ENCODE data around the gene SLC22A23.

SLC22A23 gene

GRCh38 chr6:3336859-3337515, 119.9 kb downstream of the SLC22A23 start:
- H2BK5ac ChIP-seq (ENCODE audit: low read length), result no peak overlapping the region
- H4K5ac ChIP-seq (ENCODE audit: low read length), result no peak overlapping the region
- no peak overlapping the region for H3K4me2 ChIP-seq (ENCODE audit: low read length)
- peak overlapping the region; percentile 25 for H3K27ac ChIP-seq (ENCODE audit: low read depth, low read length)
- no peak overlapping the region for H3K9ac ChIP-seq (ENCODE audit: low read length)
- no peaks in the 10 kb centered on the region for H3K79me1 ChIP-seq (ENCODE audit: low read length)
- DNase-seq, result no peak
- H3K36me3 ChIP-seq (ENCODE audit: control insufficient read depth, insufficient read depth, low read length), result no peaks in the 10 kb centered on the region
- no peak overlapping the region for H3K4me3 ChIP-seq (ENCODE audit: low read length)
- peak overlapping the region; percentile 56 for H3K56ac ChIP-seq (ENCODE audit: low read length)
- no peak overlapping the region for H3K23ac ChIP-seq (ENCODE audit: low read length)
- peak overlapping the region; percentile 21 for H3K18ac ChIP-seq (ENCODE audit: low read length)
- H3K4ac ChIP-seq (ENCODE audit: low read depth, low read length), result no peak overlapping the region
- no peak overlapping the region for H2BK15ac ChIP-seq (replicated peaks; ENCODE audit: low read depth)
- WGBS (ENCODE audit: extremely low coverage, insufficient coverage, low lambda C conversion rate), result no CpG with 5 or more reads among the region's 5 CpGs
- H3K4me1 ChIP-seq (ENCODE audit: control insufficient read depth, low read depth, low read length), result peaks cover 9% of the 10 kb centered on the region
- H2AK5ac ChIP-seq (ENCODE audit: low read length), result no peak overlapping the region
- no peak overlapping the region for H2BK120ac ChIP-seq (ENCODE audit: low read depth, low read length)
- H4K8ac ChIP-seq (ENCODE audit: low read depth, low read length), result no peak overlapping the region
- no peaks in the 10 kb centered on the region for H3K79me2 ChIP-seq (ENCODE audit: control insufficient read depth, insufficient read depth, low read length)
- no peaks in the 10 kb centered on the region for H3K27me3 ChIP-seq (ENCODE audit: insufficient read depth, low read length, poor library complexity)

GRCh38 chr6:3336066-3336786, 120.6 kb downstream of the SLC22A23 start:
- no peak overlapping the region for H3K18ac ChIP-seq (ENCODE audit: low read length)
- H3K79me2 ChIP-seq (ENCODE audit: control insufficient read depth, insufficient read depth, low read length), result no peaks in the 10 kb centered on the region
- H2BK120ac ChIP-seq (ENCODE audit: low read depth, low read length), result no peak overlapping the region
- peaks cover 9% of the 10 kb centered on the region for H3K4me1 ChIP-seq (ENCODE audit: control insufficient read depth, low read depth, low read length)
- H4K8ac ChIP-seq (ENCODE audit: low read depth, low read length), result no peak overlapping the region
- H3K4me2 ChIP-seq (ENCODE audit: low read length), result no peak overlapping the region
- no peak overlapping the region for H3K56ac ChIP-seq (ENCODE audit: low read length)
- H3K9ac ChIP-seq (ENCODE audit: low read length), result no peak overlapping the region
- no peak overlapping the region for H3K23ac ChIP-seq (ENCODE audit: low read length)
- no peak overlapping the region for H3K27ac ChIP-seq (ENCODE audit: low read depth, low read length)
- no CpG with 5 or more reads among the region's 11 CpGs for whole genome bisulfite sequencing (ENCODE audit: extremely low coverage, insufficient coverage, low lambda C conversion rate)
- no peaks in the 10 kb centered on the region for H3K27me3 ChIP-seq (ENCODE audit: insufficient read depth, low read length, poor library complexity)
- H3K79me1 ChIP-seq (ENCODE audit: low read length), result no peaks in the 10 kb centered on the region
- no peak overlapping the region for H4K5ac ChIP-seq (ENCODE audit: low read length)
- no peak overlapping the region for H3K4me3 ChIP-seq (ENCODE audit: low read length)
- no peaks in the 10 kb centered on the region for H3K36me3 ChIP-seq (ENCODE audit: control insufficient read depth, insufficient read depth, low read length)
- H2BK5ac ChIP-seq (ENCODE audit: low read length), result no peak overlapping the region
- no peak overlapping the region for H2AK5ac ChIP-seq (ENCODE audit: low read length)
- no peak overlapping the region for H2BK15ac ChIP-seq (replicated peaks; ENCODE audit: low read depth)
- H3K4ac ChIP-seq (ENCODE audit: low read depth, low read length), result no peak overlapping the region
- DNase-seq, result peak; percentile 38

GRCh38 chr6:3335169-3335568, 121.7 kb downstream of the SLC22A23 start:
- no peak overlapping the region for H4K5ac ChIP-seq (ENCODE audit: low read length)
- H2BK120ac ChIP-seq (ENCODE audit: low read depth, low read length), result no peak overlapping the region
- no peaks in the 10 kb centered on the region for H3K79me1 ChIP-seq (ENCODE audit: low read length)
- H3K4ac ChIP-seq (ENCODE audit: low read depth, low read length), result no peak overlapping the region
- H3K56ac ChIP-seq (ENCODE audit: low read length), result no peak overlapping the region
- H2AK5ac ChIP-seq (ENCODE audit: low read length), result no peak overlapping the region
- no peak overlapping the region for H3K4me3 ChIP-seq (ENCODE audit: low read length)
- H3K79me2 ChIP-seq (ENCODE audit: control insufficient read depth, insufficient read depth, low read length), result no peaks in the 10 kb centered on the region
- H4K8ac ChIP-seq (ENCODE audit: low read depth, low read length), result no peak overlapping the region
- WGBS (ENCODE audit: extremely low coverage, insufficient coverage, low lambda C conversion rate), result no CpG with 5 or more reads among the region's 6 CpGs
- no peak overlapping the region for H2BK15ac ChIP-seq (replicated peaks; ENCODE audit: low read depth)
- no peak overlapping the region for H3K9ac ChIP-seq (ENCODE audit: low read length)
- H3K23ac ChIP-seq (ENCODE audit: low read length), result no peak overlapping the region
- no peak overlapping the region for H3K27ac ChIP-seq (ENCODE audit: low read depth, low read length)
- no peak overlapping the region for H2BK5ac ChIP-seq (ENCODE audit: low read length)
- H3K4me1 ChIP-seq (ENCODE audit: control insufficient read depth, low read depth, low read length), result peaks cover 9% of the 10 kb centered on the region
- H3K18ac ChIP-seq (ENCODE audit: low read length), result no peak overlapping the region
- no peak overlapping the region for H3K4me2 ChIP-seq (ENCODE audit: low read length)
- no peaks in the 10 kb centered on the region for H3K36me3 ChIP-seq (ENCODE audit: control insufficient read depth, insufficient read depth, low read length)
- DNase-seq, result no peak
- no peaks in the 10 kb centered on the region for H3K27me3 ChIP-seq (ENCODE audit: insufficient read depth, low read length, poor library complexity)

- no peak overlapping the region for H2BK5ac ChIP-seq (ENCODE audit: low read length)
- no peak overlapping the region for H4K8ac ChIP-seq (ENCODE audit: low read depth, low read length)
- WGBS (ENCODE audit: extremely low coverage, insufficient coverage, low lambda C conversion rate), result no CpG with 5 or more reads among the region's 8 CpGs
- no peak for DNase-seq
- H2BK120ac ChIP-seq (ENCODE audit: low read depth, low read length), result no peak overlapping the region
- H3K4me3 ChIP-seq (ENCODE audit: low read length), result no peak overlapping the region
- no peaks in the 10 kb centered on the region for H3K27me3 ChIP-seq (ENCODE audit: insufficient read depth, low read length, poor library complexity)
- H3K79me1 ChIP-seq (ENCODE audit: low read length), result no peaks in the 10 kb centered on the region
- no peak overlapping the region for H3K23ac ChIP-seq (ENCODE audit: low read length)
- H3K56ac ChIP-seq (ENCODE audit: low read length), result no peak overlapping the region
- no peak overlapping the region for H3K9ac ChIP-seq (ENCODE audit: low read length)
- H3K4ac ChIP-seq (ENCODE audit: low read depth, low read length), result no peak overlapping the region
- no peak overlapping the region for H4K5ac ChIP-seq (ENCODE audit: low read length)
- H3K4me1 ChIP-seq (ENCODE audit: control insufficient read depth, low read depth, low read length), result peaks cover 9% of the 10 kb centered on the region
- no peak overlapping the region for H3K4me2 ChIP-seq (ENCODE audit: low read length)
- H3K36me3 ChIP-seq (ENCODE audit: control insufficient read depth, insufficient read depth, low read length), result no peaks in the 10 kb centered on the region
- H3K79me2 ChIP-seq (ENCODE audit: control insufficient read depth, insufficient read depth, low read length), result no peaks in the 10 kb centered on the region
- no peak overlapping the region for H3K18ac ChIP-seq (ENCODE audit: low read length)
- no peak overlapping the region for H2BK15ac ChIP-seq (replicated peaks; ENCODE audit: low read depth)
- no peak overlapping the region for H2AK5ac ChIP-seq (ENCODE audit: low read length)
- H3K27ac ChIP-seq (ENCODE audit: low read depth, low read length), result no peak overlapping the region
These were observed 122.3 kb downstream of the SLC22A23 start for GRCh38 chr6:3334555-3334954.

- no peak overlapping the region for H2BK5ac ChIP-seq (ENCODE audit: low read length)
- DNase-seq, result no peak
- no peak overlapping the region for H3K4ac ChIP-seq (ENCODE audit: low read depth, low read length)
- no peak overlapping the region for H3K56ac ChIP-seq (ENCODE audit: low read length)
- no peaks in the 10 kb centered on the region for H3K79me2 ChIP-seq (ENCODE audit: control insufficient read depth, insufficient read depth, low read length)
- H3K79me1 ChIP-seq (ENCODE audit: low read length), result no peaks in the 10 kb centered on the region
- no peak overlapping the region for H3K4me2 ChIP-seq (ENCODE audit: low read length)
- no peak overlapping the region for H2AK5ac ChIP-seq (ENCODE audit: low read length)
- no peak overlapping the region for H3K4me3 ChIP-seq (ENCODE audit: low read length)
- no peak overlapping the region for H4K5ac ChIP-seq (ENCODE audit: low read length)
- H2BK15ac ChIP-seq (replicated peaks; ENCODE audit: low read depth), result no peak overlapping the region
- peaks cover 7% of the 10 kb centered on the region for H3K4me1 ChIP-seq (ENCODE audit: control insufficient read depth, low read depth, low read length)
- H3K9ac ChIP-seq (ENCODE audit: low read length), result no peak overlapping the region
- H2BK120ac ChIP-seq (ENCODE audit: low read depth, low read length), result no peak overlapping the region
- H3K27ac ChIP-seq (ENCODE audit: low read depth, low read length), result no peak overlapping the region
- H3K36me3 ChIP-seq (ENCODE audit: control insufficient read depth, insufficient read depth, low read length), result no peaks in the 10 kb centered on the region
- no CpG with 5 or more reads among the region's 6 CpGs for WGBS (ENCODE audit: extremely low coverage, insufficient coverage, low lambda C conversion rate)
- no peak overlapping the region for H3K18ac ChIP-seq (ENCODE audit: low read length)
- H4K8ac ChIP-seq (ENCODE audit: low read depth, low read length), result no peak overlapping the region
- H3K27me3 ChIP-seq (ENCODE audit: insufficient read depth, low read length, poor library complexity), result no peaks in the 10 kb centered on the region
- H3K23ac ChIP-seq (ENCODE audit: low read length), result no peak overlapping the region
These were observed 123.6 kb downstream of the SLC22A23 start for GRCh38 chr6:3333263-3333662.
